MM.1S (cell line): ENCODE data around the gene RMND1.

Experiments used
- CTCF ChIP-seq: fragments of 300-600 bp; sonication (generic); IDR thresholded peaks from 2 replicates; pipeline ENCODE4 v1.5.1; 2016; ENCODE audit warnings: antibody characterized with exemption, low read length, mixed read lengths
- EZH2 ChIP-seq: fragments of 300-600 bp; sonication (generic); optimal IDR thresholded peaks from 2 replicates; pipeline ENCODE3; 2017; ENCODE audit warnings: low read depth, mild to moderate bottlenecking, antibody characterized with exemption, low read length, mixed read lengths
- EZH2phosphoT487 ChIP-seq: fragments of 300-600 bp; sonication (generic); IDR thresholded peaks from 2 replicates; pipeline ENCODE4 v1.6.1; 2018; ENCODE audit warnings: antibody characterized with exemption, low read length

DNA sequence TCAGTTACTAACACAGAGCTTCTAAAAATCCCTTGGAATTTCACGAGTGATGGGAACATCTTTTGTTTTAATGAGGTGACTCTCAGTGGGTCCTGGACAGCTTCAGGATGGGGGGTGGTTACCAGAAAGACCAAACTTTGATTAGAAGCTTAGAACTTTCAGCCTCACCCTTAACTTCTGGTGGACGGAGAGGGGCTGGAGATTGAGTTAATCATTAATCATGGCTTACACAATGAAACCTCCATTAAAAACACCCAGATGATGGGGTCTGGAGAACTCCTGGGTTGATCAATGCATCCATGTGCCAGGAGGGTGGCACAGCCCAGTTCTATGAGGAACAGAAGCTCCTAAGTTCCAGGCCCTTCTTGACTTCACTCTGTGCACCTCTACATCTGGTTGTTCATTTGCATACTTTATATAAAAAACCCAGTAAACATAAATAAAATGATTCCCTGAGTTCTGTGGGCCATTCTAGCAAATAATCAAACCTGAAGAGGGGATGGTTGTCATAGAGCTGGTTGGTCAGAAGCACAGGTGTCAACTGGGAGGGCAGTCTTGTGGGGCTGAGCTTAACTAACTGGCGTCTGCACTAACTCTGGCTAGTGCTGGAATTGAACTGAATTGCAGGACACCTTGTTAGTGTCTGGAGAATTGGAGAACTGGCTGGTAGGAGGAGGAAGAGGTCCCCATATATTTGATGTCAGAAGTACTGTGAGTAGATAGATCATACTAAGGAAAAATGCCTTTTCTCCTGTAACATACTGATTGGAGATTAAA, 10.3 kb downstream of the RMND1 start:
- TF ChIP-seq CTCF (no peak), EZH2phosphoT487 (no peak), EZH2 (no peak)
